Activated CD4-positive, alpha-beta T cell treated with anti-CD3 and anti-CD28 coated beads, Interleukin-2, amount 10 ng/mL, durations not matched to agents 24 days and 14 days (primary cell): ENCODE data around the gene HAAO. TPM values are rescaled to one million over a fixed set of nuclear protein-coding genes. Genes with fewer than 3 reads are reported as not detected.

Experiments used
- DNase-seq: peaks from one replicate; pipeline ENCODE4 v3.0.0; 2022
- H3K27ac Mint-ChIP-seq: one replicate; pipeline ENCODE4 v1.8.0; 2022; ENCODE audit warnings: mild to moderate bottlenecking, mixed read lengths
- H3K27me3 Mint-ChIP-seq: one replicate; pipeline ENCODE4 v1.8.0; 2022; ENCODE audit warnings: mixed read lengths
- H3K36me3 Mint-ChIP-seq: one replicate; pipeline ENCODE4 v1.8.0; 2022; ENCODE audit warnings: low read depth, mild to moderate bottlenecking, mixed read lengths
- H3K4me1 Mint-ChIP-seq: one replicate; pipeline ENCODE4 v1.8.0; 2021; ENCODE audit warnings: mixed read lengths
- H3K4me3 Mint-ChIP-seq: one replicate; pipeline ENCODE4 v1.8.0; 2022; ENCODE audit warnings: mild to moderate bottlenecking, moderate library complexity, mixed read lengths
- H3K9me3 Mint-ChIP-seq: one replicate; pipeline ENCODE4 v1.8.0; 2021; ENCODE audit warnings: mixed read lengths
- intact Hi-C: fragments of 100-400 bp; cut with micrococcal nuclease; formaldehyde crosslinking; loops from one replicate; pipeline ENCODE4 v1.15.1; 2023
- total RNA-seq: library from RNA; stranded (reverse); gene quantifications from 2 replicates; pipeline ENCODE4 v1.2.3, GENCODE V29; 2022

HAAO gene
- total RNA-seq, 1 donor from 2014 or later: 0.26 TPM

- intact Hi-C loops: no loop called here
- DNase-seq: no peak
- Mint-ChIP-seq H3K27ac (peak overlapping the region; percentile 25), H3K36me3 (no peaks in the 10 kb centered on the region), H3K4me1 (peaks cover 20% of the 10 kb centered on the region), H3K4me3 (peak overlapping the region; percentile 51), H3K27me3 (peaks cover 24% of the 10 kb centered on the region), H3K9me3 (no peaks in the 10 kb centered on the region)
Observed at GRCh38 chr2:42808301-42808700, 15.9 kb upstream of the HAAO start.

DNA sequence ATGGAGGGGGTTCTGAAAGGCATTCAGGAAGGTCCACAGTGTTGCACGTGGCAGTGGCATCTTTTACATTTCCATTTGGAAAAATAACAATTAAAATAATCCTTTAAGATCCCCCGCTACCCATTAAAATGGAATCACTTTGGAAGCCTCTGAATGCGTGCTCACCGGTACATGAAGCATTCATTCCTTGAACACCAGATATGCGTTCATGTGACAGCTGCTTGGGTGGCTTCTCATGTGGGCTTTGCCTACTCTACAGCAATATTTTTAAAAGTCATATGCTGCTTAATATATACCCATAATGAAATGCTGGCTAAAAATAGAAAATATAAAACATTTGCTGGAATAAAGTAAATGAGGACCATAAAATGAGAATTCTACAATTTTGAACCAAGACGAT is 14.4 kb upstream of the HAAO start:
- Mint-ChIP-seq H3K27me3 (peaks cover 32% of the 10 kb centered on the region), H3K27ac (no peak overlapping the region), H3K9me3 (no peaks in the 10 kb centered on the region), H3K36me3 (no peaks in the 10 kb centered on the region), H3K4me3 (no peak overlapping the region), H3K4me1 (peaks cover 17% of the 10 kb centered on the region)
- no peak for DNase-seq
- intact Hi-C loops: no loop called here

- intact Hi-C loops: no loop called here
- Mint-ChIP-seq H3K4me3 (no peak overlapping the region), H3K9me3 (no peaks in the 10 kb centered on the region), H3K4me1 (peaks cover 11% of the 10 kb centered on the region), H3K36me3 (no peaks in the 10 kb centered on the region), H3K27me3 (peaks cover 34% of the 10 kb centered on the region), H3K27ac (no peak overlapping the region)
- no peak for DNase-seq
Observed at GRCh38 chr2:42804891-42805290, 12.5 kb upstream of the HAAO start.

DNA sequence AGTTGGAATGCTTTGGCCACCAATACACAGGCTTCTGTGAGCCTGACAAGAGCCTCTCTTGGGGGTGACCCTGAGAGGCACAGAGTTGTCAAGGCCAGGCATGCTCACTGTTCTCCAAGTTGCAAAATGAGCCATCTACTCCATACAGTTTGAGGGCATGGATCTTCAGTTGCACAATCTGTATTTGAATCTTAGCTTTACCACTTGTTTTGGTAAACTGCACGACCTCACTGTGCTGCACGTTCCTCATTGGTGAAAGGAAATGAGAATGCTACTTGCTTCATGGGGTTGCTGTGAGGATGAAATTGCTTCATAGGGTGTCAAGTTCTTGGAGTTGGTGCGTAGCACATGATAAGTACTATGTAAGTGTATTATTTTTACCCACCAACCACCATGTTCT is 12.0 kb upstream of the HAAO start:
- no peak for DNase-seq
- no peak overlapping the region for H3K4me3 Mint-ChIP-seq
- H3K27ac Mint-ChIP-seq: no peak overlapping the region
- H3K4me1 Mint-ChIP-seq: peaks cover 9% of the 10 kb centered on the region
- no peaks in the 10 kb centered on the region for H3K9me3 Mint-ChIP-seq
- intact Hi-C loops: no loop called here
- H3K36me3 Mint-ChIP-seq: no peaks in the 10 kb centered on the region
- H3K27me3 Mint-ChIP-seq: peaks cover 34% of the 10 kb centered on the region

DNA sequence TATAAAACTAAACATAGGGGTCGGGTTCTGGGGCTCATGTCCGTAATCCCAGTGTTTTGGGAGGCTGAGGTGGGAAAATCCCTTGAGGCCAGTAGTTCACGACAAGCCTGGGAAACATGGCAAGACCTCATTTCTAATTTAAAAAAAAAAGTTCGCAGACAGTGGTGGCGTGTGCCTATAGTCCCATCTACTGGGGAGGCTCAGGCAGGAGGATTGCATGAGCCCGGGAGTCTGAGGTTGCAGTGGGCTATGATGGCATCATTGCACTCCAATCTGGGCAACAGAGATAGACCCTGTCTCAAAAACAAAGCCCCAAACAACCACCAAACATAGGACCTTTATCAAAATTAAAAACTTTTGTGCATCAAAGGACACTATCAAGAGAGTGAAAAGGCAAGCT is 9.8 kb upstream of the HAAO start:
- Mint-ChIP-seq H3K9me3 (no peaks in the 10 kb centered on the region), H3K36me3 (no peaks in the 10 kb centered on the region), H3K27me3 (peaks cover 25% of the 10 kb centered on the region), H3K27ac (no peak overlapping the region), H3K4me1 (peaks cover 7% of the 10 kb centered on the region), H3K4me3 (no peak overlapping the region)
- no peak for DNase-seq
- intact Hi-C loops: no loop called here

GRCh38 chr2:42801381-42801780 is 9.0 kb upstream of the HAAO start:
- Mint-ChIP-seq H3K27ac (no peak overlapping the region), H3K27me3 (peaks cover 23% of the 10 kb centered on the region), H3K4me3 (no peak overlapping the region), H3K36me3 (no peaks in the 10 kb centered on the region), H3K4me1 (peaks cover 11% of the 10 kb centered on the region), H3K9me3 (no peaks in the 10 kb centered on the region)
- no peak for DNase-seq
- intact Hi-C loops: no loop called here

GRCh38 chr2:42800981-42801380 is 8.6 kb upstream of the HAAO start:
- intact Hi-C loops: no loop called here
- no peak for DNase-seq
- no peak overlapping the region for H3K4me3 Mint-ChIP-seq
- H3K27me3 Mint-ChIP-seq: peaks cover 21% of the 10 kb centered on the region
- no peaks in the 10 kb centered on the region for H3K9me3 Mint-ChIP-seq
- no peak overlapping the region for H3K27ac Mint-ChIP-seq
- no peaks in the 10 kb centered on the region for H3K36me3 Mint-ChIP-seq
- H3K4me1 Mint-ChIP-seq: peaks cover 12% of the 10 kb centered on the region

DNA sequence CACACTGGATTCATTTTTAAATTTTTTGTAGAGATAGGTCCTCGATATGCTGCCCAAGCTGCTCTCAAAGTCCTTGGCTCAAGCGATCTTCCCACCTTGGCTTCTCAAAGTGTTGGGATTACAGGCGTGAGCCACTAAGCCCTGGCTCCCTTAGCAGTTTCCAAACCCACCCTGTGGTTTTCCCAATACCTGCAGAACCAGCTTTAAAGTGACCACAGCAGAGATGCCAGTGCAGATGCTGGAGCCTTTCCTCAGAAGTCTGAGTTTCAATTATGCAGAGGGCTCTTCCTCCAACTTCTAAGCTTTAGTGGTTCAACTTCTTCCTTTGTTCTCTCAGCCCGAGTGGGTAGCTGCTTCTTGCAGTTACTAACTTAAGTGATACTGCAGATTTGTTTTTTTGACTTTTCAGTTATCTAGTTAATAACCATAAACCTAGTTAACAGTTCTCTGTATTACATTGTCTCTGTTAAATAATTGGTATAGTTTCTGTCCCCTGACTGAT is 8.1 kb upstream of the HAAO start:
- H3K9me3 Mint-ChIP-seq: no peaks in the 10 kb centered on the region
- intact Hi-C loops: no loop called here
- no peak for DNase-seq
- no peaks in the 10 kb centered on the region for H3K36me3 Mint-ChIP-seq
- no peak overlapping the region for H3K4me3 Mint-ChIP-seq
- H3K27ac Mint-ChIP-seq: no peak overlapping the region
- H3K4me1 Mint-ChIP-seq: peaks cover 17% of the 10 kb centered on the region
- H3K27me3 Mint-ChIP-seq: peaks cover 24% of the 10 kb centered on the region

DNA sequence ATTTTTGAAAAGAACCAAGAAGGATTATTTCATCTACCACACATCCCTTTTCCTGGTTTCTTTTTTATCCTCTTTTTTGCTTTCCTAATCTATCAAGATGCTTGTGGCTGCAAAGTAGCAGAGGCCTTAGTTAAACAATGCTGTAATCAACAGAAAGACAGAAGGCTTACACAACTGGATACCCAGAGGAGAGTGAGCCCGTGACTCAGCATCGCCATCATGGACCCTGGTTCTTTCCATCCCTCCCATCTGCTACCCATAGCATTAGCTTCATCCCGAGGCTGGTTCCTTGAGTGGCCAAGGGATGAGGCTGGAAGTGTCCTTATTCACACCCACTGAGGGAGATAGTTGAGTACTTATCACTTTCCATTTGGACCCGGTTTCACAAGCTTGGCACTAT is 7.5 kb upstream of the HAAO start:
- Mint-ChIP-seq H3K4me3 (no peak overlapping the region), H3K36me3 (no peaks in the 10 kb centered on the region), H3K9me3 (no peaks in the 10 kb centered on the region), H3K27ac (no peak overlapping the region), H3K4me1 (peaks cover 18% of the 10 kb centered on the region), H3K27me3 (peaks cover 22% of the 10 kb centered on the region)
- no peak for DNase-seq
- intact Hi-C loops: no loop called here

- H3K9me3 Mint-ChIP-seq: no peaks in the 10 kb centered on the region
- H3K4me1 Mint-ChIP-seq: peaks cover 28% of the 10 kb centered on the region
- no peak overlapping the region for H3K27ac Mint-ChIP-seq
- intact Hi-C loops: loop anchor here (2.0 kb wide), 2 partner anchors 14 to 74 kb away; no protein-coding TSS in a partner anchor
- H3K4me3 Mint-ChIP-seq: no peak overlapping the region
- no peak for DNase-seq
- H3K36me3 Mint-ChIP-seq: no peaks in the 10 kb centered on the region
- H3K27me3 Mint-ChIP-seq: peaks cover 28% of the 10 kb centered on the region
Observed at GRCh38 chr2:42797281-42797680, 4.9 kb upstream of the HAAO start.

DNA sequence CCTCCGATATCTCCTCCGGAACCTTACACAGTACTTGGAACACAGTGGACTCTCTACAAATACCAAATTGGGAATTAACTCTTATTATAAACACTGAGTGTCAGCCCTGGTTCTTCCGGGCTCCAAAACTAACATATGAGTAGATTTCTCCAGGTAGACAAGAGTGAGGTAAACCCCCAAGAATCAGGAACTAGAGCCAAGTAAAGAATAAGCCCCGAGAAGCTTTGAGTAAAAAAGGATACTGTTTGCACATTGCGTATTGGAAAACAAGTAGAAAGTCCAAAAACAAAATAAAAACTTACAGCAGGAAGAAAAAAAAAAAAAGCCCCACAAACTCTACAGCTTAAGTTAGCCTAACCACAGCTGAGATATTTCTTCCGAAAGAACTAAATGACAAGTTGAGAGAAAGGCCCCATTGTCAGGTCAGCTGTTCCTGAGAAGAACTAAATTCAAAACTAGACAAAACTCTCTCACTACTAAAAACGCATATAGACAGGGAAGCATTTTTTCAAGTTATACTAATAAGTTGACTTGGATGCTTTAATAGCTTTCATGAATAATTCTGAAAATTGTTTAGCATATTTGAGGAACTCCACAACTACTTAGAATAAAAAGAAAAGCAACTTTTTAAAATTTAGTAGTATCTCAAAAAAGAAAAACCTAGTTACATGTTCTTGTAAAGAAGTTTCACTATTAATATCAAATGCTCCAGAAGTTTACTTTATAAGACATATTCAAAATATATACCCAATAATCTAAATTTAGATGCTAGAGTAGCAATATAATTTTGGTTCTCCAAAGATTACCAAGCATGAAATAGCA is 4.3 kb upstream of the HAAO start:
- Mint-ChIP-seq H3K36me3 (no peaks in the 10 kb centered on the region), H3K4me1 (peaks cover 30% of the 10 kb centered on the region), H3K27ac (no peak overlapping the region), H3K4me3 (peak overlapping the region; percentile 21), H3K9me3 (no peaks in the 10 kb centered on the region), H3K27me3 (peaks cover 33% of the 10 kb centered on the region)
- intact Hi-C loops: loop anchor here (2.0 kb wide), 2 partner anchors 14 to 74 kb away; no protein-coding TSS in a partner anchor
- DNase-seq: no peak

- H3K4me1 Mint-ChIP-seq: peaks cover 29% of the 10 kb centered on the region
- no peak overlapping the region for H3K27ac Mint-ChIP-seq
- intact Hi-C loops: loop anchor here (2.0 kb wide), 2 partner anchors 15 to 73 kb away; no protein-coding TSS in a partner anchor
- H3K27me3 Mint-ChIP-seq: peaks cover 39% of the 10 kb centered on the region
- no peaks in the 10 kb centered on the region for H3K36me3 Mint-ChIP-seq
- DNase-seq: no peak
- H3K4me3 Mint-ChIP-seq: no peak overlapping the region
- peaks cover 5% of the 10 kb centered on the region for H3K9me3 Mint-ChIP-seq
Observed at GRCh38 chr2:42795841-42796301, 3.5 kb upstream of the HAAO start.

GRCh38 chr2:42795275-42795674 is 2.9 kb upstream of the HAAO start:
- intact Hi-C loops: no loop called here
- Mint-ChIP-seq H3K27ac (no peak overlapping the region), H3K4me3 (no peak overlapping the region), H3K36me3 (no peaks in the 10 kb centered on the region), H3K27me3 (peaks cover 43% of the 10 kb centered on the region), H3K4me1 (peaks cover 26% of the 10 kb centered on the region), H3K9me3 (peaks cover 5% of the 10 kb centered on the region)
- DNase-seq: no peak

DNA sequence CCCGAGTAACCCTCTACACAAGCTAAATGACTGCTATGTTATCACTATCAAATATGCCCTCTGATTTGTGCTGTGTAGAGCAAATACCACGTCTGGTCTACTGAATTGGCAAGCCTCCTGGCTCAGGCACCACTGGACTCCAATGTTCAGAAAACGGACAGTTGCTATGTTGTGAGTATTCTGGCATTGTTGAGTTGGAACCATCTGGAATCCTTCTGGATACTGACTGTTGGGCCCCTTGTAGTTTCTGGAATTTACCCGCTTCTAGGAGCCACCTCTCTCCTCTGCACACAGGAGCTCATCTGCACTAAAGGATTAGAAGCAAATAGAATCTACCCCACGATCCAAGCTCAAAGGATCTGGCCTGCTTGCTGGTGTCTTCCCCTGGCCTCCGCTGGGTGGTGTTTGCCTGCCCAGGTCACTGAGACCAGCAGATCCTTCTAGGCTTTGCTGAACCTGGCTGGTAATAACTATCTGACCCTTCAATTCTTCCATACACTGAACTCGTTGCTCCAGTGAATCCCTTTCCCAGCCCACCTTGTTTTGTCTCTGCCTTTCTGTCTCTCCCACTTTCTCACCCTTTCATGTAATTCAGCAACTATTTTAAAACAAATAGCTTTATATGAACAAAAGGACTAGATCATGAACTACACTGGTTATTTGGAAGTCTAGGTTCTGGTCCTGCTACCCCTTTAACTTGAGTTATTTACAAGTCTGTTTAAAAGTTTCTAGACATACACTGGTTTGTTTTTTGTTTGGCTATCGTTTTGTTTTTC is 2.1 kb upstream of the HAAO start:
- DNase-seq: no peak
- H3K4me3 Mint-ChIP-seq: no peak overlapping the region
- peaks cover 26% of the 10 kb centered on the region for H3K4me1 Mint-ChIP-seq
- intact Hi-C loops: no loop called here
- H3K27ac Mint-ChIP-seq: no peak overlapping the region
- peaks cover 49% of the 10 kb centered on the region for H3K27me3 Mint-ChIP-seq
- H3K36me3 Mint-ChIP-seq: no peaks in the 10 kb centered on the region
- peaks cover 5% of the 10 kb centered on the region for H3K9me3 Mint-ChIP-seq
